HG03457 (cell line): ENCODE data around the gene CSNK2B.
A peak's percentile ranks its signal among the peaks of the same experiment; 100 is the strongest.

Experiments
- ATAC-seq: cut with Tn5 transposase; IDR thresholded peaks from one replicate; pipeline ENCODE4 v1.9.1; 2021; ENCODE audit warnings: moderate number of reproducible peaks; ENCODE audit not compliant: unreplicated experiment

CSNK2B gene

GRCh38 chr6:31636698-31637596 lies 28.9 kb upstream of the CSNK2B start:
- ATAC-seq = no peak

DNA sequence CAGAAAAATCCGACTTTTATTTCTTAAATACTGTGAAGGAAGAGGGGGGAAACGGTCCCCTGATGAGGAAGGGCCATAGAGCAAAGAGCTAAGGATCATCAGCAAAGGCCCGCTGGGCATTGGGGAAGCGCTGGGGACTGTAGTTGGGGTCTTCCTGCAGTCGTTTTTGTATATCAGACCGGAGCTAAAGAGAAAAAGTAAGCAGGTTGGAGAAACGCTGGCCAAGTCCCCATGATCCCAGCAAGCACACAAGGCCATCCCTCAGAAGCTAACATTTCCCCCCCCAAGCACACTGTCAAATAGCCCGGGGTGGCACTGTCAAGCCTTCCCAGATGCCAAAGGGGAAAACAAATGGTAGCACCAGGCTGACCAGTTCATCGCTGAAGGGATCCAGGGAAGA lies 26.8 kb upstream of the CSNK2B start:
- no peak for ATAC-seq

DNA sequence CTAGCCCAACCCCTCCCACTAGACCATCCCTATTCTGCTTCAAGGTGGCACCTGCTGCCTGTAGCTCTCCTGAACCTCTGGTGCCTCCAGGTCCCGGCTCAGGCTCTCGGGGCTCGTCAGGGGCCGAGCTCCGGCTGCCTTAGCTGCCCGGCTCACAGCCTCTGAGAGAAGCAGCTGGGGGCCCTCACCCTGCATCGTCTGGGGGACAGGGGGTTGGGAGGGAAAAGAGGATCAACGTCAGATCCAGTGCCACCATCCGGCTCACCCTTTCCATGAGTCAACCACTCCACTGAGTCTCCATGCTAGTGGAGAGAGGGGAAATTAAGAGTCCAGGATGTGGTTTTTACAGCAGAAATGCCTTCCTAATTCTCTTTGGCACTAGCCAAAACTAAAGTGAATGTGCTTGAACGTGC lies 26.4 kb upstream of the CSNK2B start:
- ATAC-seq = no peak

DNA sequence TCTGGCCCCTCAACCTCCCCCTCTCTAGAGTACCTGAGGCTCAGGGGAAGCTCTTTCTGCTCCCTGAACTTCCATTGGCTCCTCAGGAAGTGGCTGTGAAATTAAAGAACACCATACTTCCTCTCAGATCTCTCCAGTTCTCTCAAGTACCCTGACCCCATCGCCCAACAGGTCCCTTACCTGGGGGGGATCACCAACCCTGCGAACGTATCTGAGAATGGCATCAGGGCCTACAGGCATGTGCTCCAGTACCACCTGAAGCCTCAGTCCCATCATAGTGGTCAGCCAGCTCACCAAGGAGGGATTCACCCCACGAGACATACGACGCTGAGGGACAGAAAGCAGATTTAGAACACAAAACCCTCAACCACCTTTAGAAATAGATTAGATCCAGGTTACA lies 25.3 kb upstream of the CSNK2B start:
- ATAC-seq = no peak

DNA sequence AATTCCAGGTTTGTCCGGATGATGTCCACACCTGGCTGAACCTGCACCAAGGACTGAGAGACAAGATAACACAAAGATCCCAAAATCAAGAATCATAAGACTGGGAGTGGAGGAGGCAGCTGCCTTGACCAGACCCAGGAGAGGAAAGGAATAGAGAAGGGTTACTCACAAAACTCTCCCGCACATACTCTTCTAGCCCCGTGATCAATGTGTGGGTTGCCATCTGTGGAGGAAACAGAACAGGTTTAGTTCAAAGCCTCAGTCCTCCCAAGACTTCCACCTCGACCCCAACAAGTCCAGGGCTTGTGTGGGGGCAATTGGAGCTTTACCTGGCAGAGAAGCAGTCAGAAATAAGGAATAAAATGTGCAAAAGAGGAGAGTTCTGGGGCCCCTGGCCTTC lies 24.5 kb upstream of the CSNK2B start:
- ATAC-seq = no peak

DNA sequence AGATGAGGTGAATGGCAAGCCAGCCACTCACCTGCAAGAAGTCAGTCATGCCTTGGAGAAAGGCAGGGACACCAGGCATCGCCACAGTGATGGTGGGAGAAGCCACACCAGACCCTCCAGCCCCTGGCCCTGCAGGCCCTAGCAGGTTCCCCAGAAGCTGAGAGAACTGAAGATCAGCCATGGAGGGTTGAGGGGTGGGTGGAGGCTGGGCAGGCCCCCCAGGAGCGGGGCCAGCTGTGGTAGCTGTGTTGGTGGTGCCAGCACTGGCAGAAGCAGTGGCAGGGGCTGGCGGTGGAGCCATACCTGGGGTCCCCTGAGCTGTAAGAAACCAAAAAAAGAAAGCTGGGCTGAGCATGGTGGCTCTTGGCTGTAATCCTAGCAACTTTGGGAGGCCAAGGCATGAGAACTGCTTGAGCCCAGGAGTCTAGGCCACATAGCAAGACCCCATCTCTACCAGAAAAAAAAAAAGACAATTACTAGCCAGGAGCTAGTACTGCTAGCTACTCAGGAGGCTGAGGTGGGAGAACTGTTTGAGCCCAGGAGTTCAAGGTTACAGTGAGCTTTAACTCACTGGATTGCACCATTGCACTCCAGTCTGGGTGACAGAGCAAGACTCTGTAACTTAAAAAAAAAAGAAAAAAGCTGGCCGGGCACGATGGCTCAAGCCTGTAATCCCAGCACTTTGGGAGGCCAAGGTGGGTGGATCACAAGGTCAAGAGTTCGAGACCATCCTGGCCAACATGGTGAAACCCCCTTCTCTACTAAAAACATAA lies 22.9 kb upstream of the CSNK2B start:
- ATAC-seq = no peak

- ATAC-seq = no peak
These were observed 21.9 kb upstream of the CSNK2B start for GRCh38 chr6:31643818-31644454.

- no peak for ATAC-seq
These were observed 20.6 kb upstream of the CSNK2B start for GRCh38 chr6:31645325-31645724.

DNA sequence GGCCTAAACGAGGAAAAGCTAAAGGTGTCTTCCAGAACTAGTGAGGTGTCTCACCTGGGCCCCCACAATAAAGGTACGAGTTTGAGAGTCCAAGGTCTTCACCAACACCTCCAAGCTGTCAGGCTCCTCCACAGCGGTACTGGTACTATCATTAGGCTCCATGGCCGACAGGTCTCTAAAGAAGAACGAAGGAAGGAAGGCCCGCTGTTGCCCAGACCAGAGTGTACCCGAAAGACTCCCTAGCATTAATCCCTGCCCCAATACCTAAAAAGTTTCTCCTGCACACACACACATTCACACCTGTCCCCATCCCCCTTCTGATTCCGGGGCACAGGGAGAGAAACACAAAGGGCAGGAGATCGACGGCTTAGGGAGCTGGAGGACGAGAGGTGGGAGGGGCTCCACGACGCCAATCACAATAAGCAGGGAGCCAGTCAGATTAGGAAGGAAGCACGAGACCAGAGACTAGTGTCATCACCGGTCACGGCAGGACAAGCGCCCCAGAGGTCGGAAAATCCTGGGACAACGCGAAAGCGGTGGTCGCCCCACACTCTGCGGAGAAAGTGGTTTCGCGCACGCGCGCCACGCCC lies 14.2 kb upstream of the CSNK2B start:
- peak; percentile 22 for ATAC-seq

DNA sequence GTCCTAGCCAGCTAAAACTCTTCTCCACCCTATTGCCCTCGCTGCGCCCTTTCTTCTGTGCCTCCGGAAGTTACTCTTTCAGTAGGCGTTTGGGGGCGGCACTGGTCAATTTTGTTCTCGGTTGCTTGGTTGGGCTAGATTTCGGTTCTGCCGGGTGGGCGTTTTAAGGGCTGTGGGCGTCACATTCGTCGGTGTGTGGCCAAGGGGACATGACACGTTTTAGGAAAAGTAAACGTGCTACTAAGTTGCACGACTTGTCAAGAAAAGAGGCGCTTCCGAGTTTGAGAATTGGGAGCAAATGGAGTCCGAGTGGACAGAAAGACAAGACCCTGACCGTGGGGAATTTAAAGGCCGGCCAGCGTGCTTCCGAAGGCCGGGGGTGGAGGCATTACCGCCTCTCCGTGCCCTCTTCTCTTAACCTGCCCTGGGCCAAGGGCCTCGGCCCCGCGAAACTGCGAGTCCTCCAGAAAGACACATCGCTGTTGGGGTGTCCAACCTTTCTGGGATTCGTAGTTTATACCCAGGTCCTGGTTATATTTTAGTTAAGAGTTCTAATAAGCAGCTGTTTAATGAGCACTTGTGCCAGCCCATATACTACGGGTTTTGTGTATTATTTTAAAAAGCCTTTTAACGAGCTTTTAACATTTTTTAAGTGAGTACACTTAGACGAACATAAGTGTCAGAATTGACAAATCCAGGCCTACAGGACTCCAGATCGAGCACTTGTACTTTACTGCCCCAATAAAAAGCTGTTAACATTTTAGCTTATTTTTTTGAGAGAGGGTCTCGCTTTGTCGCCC lies 12.8 kb upstream of the CSNK2B start:
- ATAC-seq = peak; percentile 23

- no peak for ATAC-seq
These were observed 11.1 kb upstream of the CSNK2B start for GRCh38 chr6:31654574-31655348.

- no peak for ATAC-seq
These were observed 10.3 kb upstream of the CSNK2B start, which contains the start of gene APOM for GRCh38 chr6:31655349-31656237. Gene APOM (plus strand): TSS chr6:31655894. CDS start chr6:31655967, 73 bp downstream.

DNA sequence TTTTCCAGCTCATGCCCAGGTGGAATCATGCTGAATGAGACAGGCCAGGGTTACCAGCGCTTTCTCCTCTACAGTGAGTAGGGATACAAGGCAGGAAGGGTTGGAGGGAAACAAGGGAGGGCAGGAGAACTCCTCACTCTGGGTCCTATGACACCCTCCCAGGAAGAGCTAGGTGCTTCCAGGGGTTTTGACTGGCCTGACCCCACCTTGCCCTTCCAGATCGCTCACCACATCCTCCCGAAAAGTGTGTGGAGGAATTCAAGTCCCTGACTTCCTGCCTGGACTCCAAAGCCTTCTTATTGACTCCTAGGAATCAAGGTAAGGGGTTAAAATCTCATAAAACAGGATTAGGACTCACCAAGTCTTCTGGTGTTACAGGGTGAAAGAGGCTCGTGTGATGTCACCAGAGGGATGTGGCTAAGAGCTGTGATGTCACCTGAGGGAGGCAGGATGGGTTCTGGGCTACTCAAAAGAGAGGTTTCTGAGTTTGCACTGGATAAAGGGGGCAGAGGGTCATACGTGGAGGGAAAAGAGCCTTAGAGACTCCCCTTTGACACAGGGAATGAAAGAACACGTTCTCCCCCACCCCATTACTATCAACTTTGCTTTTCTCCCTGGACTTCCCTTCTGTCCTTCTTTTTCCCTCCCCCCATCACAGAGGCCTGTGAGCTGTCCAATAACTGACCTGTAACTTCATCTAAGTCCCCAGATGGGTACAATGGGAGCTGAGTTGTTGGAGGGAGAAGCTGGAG lies 8.3 kb upstream of the CSNK2B start:
- ATAC-seq = no peak

DNA sequence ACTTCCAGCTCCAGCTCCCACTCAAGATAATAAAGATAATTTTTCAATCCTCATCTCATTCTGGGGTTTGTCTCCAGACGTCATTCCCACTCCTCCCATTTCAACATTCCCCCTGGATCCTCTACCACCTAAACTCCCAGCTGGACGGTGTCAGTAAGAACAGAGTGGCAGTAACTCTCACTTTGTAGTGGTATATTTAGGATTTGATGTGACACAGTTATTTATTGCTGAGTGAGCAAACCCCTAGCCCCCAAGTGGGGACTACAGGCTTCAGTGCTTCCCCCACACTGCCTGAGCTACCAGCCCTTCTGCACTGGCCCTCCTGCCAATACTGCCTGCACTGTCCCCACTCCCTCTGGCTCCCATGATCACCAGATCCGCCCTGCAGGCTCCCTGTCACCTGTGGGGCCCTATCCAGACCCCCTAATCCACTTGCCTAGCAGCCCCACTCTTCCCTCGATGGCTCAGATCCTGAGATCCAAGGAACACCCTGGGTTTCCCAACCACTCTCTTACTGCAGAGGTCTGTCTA lies 7.7 kb upstream of the CSNK2B start:
- ATAC-seq = no peak

DNA sequence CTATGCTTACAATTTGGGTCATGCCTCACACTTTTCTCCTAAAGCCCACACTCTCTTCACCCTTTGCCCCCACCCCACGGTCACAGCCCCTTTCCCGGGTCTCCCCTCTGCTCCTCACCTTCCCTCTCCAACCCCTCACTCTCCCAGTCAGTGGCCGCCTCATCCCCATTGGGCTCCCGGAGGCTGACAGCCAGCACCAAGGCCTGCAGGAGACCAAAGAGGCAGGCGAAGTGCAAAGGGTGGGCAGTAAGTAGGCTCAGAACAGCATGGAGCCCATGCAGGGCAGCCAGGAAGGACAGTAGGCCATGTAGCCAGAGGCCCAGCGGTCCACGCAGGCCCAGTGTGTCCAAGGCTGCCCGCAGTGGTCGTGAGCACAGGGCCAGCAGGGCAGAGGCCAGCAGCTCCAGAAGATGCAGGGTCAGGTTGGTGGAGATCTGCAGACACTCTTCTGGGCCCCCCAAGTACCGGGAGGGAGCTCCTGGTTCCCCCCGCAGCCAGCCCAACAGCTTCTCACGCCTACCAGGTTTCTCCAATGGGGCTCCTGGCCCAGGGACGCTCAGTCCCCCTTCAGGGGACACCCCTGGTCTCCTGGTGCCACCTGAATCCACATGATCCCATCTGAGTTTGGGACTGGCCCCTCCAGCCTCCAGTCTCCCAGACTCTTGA lies 6.8 kb upstream of the CSNK2B start:
- no peak for ATAC-seq

- no peak for ATAC-seq
These were observed 6.1 kb upstream of the CSNK2B start for GRCh38 chr6:31659649-31660380.
